C1 segment of cervical spinal cord (tissue), 14 donors: ENCODE results near the gene ADD3.

ENCODE experiments used
- DNase-seq, 14 donors: peaks; one replicate each; lab custom pipeline; 2025; lab: John Stamatoyannopoulos, UW

ADD3 gene

GRCh38 chr10:110147961-110148360, 140.2 kb downstream of the ADD3 start:
- DNase-seq: no peak

DNA sequence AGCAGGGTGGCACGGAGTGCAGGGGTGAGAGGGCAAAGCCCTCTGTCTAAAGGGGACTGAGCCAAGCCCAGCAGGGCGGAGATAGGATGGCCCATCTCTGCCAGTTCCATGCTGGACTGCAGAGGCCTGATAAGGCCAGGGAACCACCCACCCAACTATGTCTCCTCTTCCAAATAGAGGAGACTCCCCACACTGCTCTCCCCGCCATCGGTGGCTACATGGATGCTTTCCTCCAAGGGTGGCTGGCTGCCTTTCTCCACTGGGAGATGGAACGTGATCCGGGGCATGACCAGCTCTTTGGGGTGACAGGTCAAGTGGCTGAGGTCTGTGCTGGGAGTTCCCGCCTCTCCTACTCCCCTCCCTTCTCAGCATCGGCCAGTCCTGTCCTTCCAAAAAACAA, 141.5 kb downstream of the ADD3 start:
- DNase-seq: no peak

GRCh38 chr10:110150046-110150445, 142.3 kb downstream of the ADD3 start:
- DNase-seq: no peak

DNA sequence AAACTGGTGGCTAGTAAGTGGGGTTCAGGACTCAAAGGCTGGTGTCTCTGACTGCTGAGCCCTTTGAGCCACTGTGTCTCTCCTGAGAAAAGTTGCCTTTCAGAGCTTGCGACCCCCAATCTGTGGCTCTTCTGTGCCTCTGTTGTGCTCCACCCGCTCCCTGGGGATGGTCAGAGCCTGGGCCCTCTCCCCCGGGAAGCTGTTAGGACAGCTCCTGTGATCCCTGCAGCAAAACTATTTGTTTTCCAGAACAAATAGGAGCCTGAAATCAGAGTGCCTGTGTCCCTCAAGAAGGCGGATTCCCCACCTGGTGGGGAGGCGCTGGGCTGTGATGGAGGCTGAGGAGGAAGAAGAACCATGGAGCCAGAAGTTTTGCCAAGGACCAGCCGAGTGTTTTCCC, 143.2 kb downstream of the ADD3 start:
- DNase-seq: no peak

DNA sequence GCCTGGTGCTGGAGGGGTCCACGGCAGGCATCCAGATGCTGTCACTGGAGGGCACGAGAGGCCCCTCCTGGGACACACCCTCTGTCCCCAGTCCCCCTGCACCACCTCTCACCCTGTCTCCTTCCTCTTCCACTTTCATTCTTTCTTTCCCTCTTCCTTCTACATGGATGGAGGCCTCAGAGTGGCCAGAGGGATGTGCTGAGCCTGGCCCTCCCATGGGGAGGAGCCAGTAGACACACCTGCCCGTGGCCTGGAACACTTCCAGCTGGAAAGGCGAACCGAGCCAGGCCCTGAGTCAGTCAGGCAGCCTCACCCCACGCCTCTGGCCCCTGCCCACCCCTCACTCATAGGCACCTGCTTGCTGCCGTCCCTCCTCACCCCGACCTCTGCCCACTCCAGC, 143.7 kb downstream of the ADD3 start:
- no peak for DNase-seq

DNA sequence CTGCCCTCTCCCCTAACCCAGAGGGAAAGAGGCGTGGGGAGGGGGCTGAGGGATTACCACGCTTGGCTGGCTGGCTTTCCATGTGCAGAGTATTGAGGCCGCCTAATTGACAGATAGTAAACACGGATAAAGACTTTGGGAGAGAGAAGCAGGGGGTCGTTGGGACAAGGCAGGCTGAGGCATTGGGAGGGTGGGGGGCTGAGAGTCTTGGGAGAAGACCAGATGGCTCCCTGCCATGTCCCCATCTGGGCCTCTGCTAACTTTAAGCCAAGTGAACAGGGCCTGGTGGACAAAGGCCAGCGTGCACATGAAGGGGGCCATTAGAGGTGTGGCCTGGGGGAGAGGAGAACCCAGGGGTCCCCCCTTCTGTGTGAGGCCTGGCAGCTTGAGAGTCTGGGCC, 144.2 kb downstream of the ADD3 start:
- no peak for DNase-seq

DNA sequence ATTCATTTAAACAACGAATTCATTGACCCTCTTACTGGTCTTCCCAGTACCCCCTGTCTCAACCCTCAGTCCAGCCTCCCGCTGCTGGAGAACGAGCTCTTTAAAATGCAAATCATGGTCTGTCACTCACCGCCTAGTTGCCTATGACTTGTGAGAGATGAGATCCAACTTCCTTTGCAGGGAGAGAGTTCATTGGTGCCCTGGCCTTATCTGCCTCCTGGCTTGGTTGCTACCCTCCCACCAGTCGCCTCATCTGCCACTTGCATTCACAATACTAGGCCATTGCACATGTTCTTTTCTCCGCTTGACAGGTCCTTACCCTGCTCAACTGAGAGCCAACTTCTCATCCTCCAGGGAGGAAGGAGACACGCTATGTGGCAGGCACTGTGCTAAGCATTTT, 145.6 kb downstream of the ADD3 start:
- no peak for DNase-seq

DNA sequence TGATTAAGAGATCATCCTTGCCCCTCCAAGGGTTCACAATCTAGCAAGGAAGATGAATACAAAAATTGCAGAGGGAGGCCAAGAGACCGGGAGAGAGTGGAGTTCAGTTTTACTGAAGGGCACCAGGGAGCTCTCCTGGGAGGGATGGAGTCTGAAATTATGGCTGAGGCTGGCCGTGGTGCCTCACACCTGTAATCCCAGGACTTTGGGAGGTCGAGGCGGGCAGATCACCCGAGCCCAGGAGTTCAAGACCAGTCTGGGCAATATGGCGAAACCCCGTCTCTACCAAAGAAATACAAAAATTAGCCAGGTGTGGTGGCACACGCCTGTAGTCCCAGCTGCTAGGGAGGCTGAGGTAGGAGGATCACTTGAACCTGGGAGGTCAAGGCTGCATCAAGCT, 148.3 kb downstream of the ADD3 start:
- no peak for DNase-seq

- no peak for DNase-seq
Measured at GRCh38 chr10:110158051-110159005, 150.5 kb downstream of the ADD3 start.

GRCh38 chr10:110160081-110160480, 152.3 kb downstream of the ADD3 start:
- DNase-seq: no peak

- DNase-seq: no peak
Measured at GRCh38 chr10:110160522-110160921, 152.7 kb downstream of the ADD3 start.

- no peak for DNase-seq
Measured at GRCh38 chr10:110162741-110163145, 155.0 kb downstream of the ADD3 start.

DNA sequence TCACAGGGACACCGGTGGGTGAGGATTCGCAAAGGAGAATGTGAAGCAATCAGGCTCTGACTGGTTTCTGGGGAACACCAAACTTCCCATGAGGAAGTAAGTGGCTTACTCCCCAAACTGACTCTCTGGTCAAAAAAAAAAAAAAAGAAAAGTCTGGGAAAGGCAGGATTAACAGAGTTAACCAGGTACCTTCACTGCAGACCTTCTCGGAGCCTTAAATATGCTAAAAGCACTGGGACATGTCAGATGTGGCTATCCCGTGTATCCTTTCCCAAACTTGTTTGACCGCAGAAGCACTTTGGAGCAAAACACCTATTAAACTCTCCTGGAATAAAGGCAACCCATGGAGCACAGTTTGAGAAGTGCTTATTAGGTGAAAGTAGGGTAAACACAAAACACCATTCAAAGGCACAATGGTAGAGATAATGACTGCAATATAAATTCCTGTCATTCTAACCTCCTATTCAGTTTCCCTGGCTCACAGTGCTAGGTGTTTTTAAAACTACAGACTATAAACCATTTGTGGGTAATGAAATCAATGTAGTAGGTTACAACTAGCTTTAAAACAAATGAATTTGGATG, 155.5 kb downstream of the ADD3 start:
- no peak for DNase-seq

- no peak for DNase-seq
Measured at GRCh38 chr10:110163841-110164240, 156.1 kb downstream of the ADD3 start.

GRCh38 chr10:110165239-110165638, 157.5 kb downstream of the ADD3 start:
- DNase-seq: no peak

- DNase-seq: no peak
Measured at GRCh38 chr10:110167149-110167548, 159.4 kb downstream of the ADD3 start.

GRCh38 chr10:110168601-110169481, 161.1 kb downstream of the ADD3 start:
- DNase-seq: peak in 1 of 14 donors; percentile 13

- DNase-seq: no peak
Measured at GRCh38 chr10:110169586-110169985, 161.8 kb downstream of the ADD3 start.

GRCh38 chr10:110170142-110170971, 162.6 kb downstream of the ADD3 start:
- no peak for DNase-seq

GRCh38 chr10:110171032-110171431, 163.2 kb downstream of the ADD3 start:
- DNase-seq: no peak

GRCh38 chr10:110172155-110172554, 164.4 kb downstream of the ADD3 start:
- no peak for DNase-seq
